LNCAP (cell line): Measurements from ENCODE around the gene NRP1.

Source experiments
- CTCF ChIP-seq: fragments of 450-650 bp; IDR thresholded peaks from 2 replicates; pipeline ENCODE4 v1.5.1; 2017; ENCODE audit warnings: mild to moderate bottlenecking

Gene NRP1

GRCh38 chr10:33237736-33238624 is 96.5 kb downstream of the NRP1 start:
- TF ChIP-seq CTCF: no peak

GRCh38 chr10:33236916-33237315 is 97.6 kb downstream of the NRP1 start:
- no peak for TF ChIP-seq CTCF

GRCh38 chr10:33235951-33236350 is 98.5 kb downstream of the NRP1 start:
- TF ChIP-seq CTCF: no peak

- TF ChIP-seq CTCF: no peak
Observed at GRCh38 chr10:33235251-33235884, 99.1 kb downstream of the NRP1 start.

- no peak for TF ChIP-seq CTCF
Observed at GRCh38 chr10:33234831-33235237, 99.6 kb downstream of the NRP1 start.

GRCh38 chr10:33233635-33234034 is 100.8 kb downstream of the NRP1 start:
- no peak for TF ChIP-seq CTCF

- TF ChIP-seq CTCF: no peak
Observed at GRCh38 chr10:33233221-33233620, 101.2 kb downstream of the NRP1 start.
